ENCODE data around the gene ZMYND10.
"Not testable (repeated sequence)": the region's sequence is repeated elsewhere in the genome, so short reads cannot be mapped to it uniquely, and the experiment has no call there.

Gene ZMYND10

DNA sequence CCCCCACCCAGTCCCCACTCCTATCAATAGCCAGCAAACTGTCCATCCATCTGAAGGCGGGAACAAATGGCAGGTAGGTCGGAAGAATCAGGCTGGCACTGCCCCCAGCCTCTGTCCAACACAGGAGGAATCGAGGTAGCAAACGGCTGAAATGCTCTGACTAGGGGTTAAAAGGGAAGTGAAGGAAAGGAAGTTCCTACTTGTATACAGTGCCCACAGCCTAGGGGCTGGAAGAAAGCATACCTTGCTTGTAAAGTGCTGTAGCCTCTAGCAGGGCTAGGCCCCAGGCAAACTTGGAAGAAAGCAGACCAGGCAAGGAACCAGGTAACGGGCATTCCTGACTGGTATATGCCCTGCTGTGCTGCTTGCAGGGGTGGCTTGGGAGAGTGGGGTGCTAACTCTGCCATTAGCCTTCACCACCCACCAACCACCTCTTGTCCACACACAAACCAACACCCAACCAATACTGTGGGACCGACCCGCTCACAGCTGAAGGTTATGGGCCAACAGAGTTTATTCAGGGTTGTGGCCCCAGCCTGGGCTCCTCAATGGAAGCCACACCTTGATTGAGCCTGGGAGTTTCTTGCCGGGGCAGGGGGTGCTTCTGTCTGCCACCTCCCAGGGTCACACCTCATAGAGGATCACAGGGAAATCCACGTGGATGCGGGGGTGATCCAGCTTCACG is 19.9 kb downstream of the ZMYND10 start:
- no peak for DNase-seq (ENCODE audit: low read depth in 2 of 2)

DNA sequence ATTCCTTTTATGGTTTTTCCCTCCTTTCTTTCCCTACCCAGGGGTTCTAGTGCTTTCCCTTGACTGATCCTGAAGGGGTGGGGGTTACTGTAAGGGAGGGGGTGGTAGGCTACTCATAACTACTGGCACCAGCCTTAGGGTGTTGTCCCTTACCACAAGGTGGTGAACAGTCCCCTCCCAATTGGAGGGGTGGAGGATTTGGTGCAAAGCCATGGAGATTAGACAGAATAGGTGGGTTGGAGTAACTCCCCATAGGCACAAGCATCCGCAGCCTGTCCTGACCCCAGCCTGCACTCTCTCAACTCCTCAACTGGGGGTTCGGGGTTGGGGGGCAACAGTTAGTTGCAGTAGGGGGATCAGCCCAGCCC is 20.4 kb downstream of the ZMYND10 start:
- no peak for DNase-seq (ENCODE audit: low read depth in 2 of 2)

DNA sequence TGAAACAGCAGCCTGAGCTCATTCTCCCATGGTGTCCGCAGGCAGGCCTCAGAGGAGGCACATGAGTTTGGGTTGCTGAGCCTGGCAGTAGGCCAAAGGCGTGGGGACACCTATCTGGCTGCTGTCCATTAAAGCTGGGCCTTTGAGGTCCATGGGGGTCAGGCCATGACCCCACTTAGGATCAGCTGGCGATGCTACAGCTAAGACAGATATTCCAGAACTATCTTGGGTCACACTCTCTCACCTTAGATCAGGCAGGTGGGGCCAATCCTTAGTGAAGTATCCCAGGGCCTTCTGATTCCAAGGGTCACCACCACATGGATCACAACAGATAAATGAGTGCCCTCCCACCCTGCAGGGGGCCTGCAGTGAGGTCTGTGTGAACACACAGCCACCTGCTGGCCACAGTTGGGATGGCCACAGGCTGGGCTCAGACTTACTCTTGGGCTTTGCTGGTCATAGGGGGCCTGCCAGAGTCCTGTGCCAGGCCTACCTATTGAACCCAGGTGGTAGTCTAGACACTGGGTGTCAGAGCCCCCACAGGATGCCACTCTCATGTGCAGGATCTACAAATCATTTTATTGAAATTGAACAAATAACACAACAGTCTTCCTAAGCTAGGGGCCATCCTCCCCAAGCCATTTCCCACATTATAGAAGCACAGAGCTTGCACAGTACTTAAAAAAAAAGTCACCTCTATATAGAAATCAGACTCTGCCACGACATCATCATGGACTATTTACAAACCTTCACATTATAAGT is 21.0 kb downstream of the ZMYND10 start:
- DNase-seq (ENCODE audit: low read depth in 2 of 2) = peak in 1 of 2 donors; percentile 62

DNA sequence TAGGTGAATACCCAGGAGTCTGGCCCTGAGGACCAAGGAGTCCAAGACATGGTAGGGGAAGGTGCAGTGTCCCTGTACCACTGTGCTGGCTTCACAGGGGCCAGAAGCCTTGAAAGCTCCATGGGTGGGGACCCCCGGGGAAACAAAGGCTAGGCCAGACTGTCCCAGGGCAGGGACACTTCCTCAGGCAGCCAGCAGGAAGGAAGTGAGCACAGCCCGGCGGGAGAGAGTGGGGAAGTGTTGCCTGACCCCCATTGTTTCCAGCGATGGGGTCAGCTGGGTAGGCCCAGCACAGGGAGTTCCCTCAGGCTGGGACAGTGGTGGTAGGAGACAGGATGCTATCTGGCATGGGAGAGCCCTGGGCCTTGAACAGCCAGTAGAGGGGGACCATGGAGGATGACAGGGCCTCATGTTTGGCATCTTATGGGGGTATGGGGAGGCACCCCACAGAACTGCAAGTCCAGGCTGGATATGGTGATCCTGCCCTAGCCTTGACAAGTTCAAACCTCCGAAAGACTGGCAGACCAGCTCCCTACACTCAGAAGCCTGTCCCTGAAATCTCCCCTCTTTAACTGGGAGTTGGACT is 21.8 kb downstream of the ZMYND10 start:
- DNase-seq (ENCODE audit: low read depth in 2 of 2) = no peak

DNA sequence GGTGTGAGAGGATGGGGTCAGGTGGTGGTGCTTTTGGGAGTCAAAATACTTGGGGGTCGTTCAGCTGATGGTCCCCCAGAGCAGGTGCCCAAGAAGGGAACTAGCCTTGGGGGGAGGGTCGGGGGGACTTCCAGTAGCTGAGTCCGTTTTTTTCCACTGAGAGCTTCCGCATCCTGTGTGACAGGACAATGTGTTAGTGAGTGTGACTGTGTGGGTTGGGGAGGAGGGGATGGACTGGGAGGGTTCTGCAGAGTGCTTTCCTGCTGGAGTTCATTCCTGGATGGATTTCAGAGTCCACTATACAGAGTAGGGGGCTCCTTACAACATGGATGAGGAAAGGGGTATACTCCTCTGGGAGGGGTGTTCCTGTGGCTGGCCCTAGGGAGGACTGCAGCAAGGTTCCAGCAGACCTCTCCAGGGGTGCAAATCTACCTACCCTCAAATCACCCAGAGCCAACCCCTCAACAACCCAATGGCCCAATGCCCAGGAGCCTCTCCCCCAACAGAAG is 22.4 kb downstream of the ZMYND10 start:
- DNase-seq (ENCODE audit: low read depth in 2 of 2) = no peak

DNA sequence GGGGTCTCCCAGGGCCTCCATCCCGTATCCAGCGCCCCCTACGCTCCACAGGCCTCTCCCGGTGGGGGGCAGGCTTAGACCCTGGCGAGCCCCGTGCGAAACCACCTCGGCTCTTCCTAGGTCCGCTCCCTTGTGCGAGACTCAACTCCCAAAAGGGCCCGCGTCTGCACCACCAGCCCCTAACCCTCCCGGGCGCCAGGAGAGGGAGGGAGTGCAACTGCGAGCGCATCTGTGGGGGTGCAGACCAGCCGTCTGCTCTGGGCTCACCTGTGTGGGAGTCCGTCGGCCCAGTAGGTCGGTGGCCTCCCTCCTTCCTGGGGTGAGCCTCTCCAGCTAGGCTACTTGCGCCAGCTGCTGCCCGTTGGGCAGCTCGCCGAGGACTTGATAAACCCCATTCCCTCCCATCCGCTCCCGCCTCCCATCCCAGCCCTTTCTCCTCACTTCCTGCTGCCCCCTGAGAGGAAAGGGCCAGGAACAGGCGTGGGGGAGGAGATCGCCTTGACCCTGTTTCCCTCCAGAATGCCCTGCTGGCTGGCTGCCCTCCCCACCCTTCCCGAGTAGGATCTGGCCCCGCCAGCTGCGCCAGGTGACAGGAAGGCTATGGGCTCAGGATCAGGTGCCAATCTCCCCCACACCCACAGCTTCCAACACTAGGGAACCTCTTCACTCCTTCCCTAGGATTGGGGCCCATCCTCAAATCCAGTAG is 23.0 kb downstream of the ZMYND10 start, which contains the start of gene HYAL2:
Gene HYAL2 (minus strand): TSS at position 360 of the 706 bp plus-strand sequence. CDS start 2,256 bp downstream, outside the sequence.
- DNase-seq (ENCODE audit: low read depth in 2 of 2) = no peak

DNA sequence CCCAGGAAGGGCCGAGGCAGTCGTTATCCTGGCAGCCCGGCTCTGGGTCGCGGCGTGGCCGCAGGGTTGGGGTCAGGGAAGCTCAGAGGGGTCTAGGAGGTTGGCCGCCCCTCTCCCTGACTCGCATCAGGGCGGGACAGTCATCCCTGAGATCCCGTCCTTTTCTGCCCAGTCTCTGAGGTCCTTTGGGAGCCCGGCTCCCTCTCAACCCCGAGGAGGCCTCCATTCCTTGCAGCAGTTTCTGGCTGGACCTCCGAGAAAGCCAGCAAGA is 23.5 kb downstream of the ZMYND10 start:
- DNase-seq (ENCODE audit: low read depth in 2 of 2) = no peak

DNA sequence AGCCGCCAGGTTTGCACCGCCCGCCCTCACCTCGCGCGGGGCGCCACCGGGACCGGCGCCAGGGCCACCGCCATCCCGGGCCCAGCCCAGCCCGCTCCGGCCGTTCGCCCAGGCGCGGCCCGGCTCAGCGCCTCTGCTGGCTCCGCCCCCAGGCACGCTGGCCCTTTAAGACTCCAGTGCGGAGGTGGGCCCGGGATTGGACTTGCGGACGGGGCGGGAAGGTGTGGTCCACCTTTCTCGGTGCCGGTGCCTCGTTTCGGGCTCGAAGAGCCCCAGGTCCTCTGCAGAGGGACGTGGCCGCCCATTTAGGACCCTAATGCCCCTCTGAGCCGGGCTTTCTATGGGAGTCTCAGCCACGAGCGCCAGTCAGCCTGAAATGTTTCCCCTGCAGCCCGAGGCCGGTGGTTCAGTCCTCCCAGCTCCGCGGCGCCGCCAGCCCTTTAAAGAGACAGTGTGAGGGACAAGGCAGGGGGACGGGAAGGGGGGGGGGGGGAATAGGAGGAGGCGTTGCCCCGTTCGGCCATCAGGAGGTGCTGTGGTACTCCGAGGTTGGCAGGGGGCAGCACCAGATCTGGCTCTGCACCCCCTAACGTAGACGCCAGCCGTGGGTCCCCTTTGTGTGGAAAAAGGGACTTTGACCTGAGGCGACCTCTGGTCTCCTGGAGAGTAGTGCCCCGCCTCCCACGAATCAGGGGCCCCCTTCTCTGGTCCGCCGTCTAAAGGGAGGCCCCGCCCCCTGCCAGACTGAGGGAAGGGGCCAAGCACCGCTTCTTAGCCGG is 24.0 kb downstream of the ZMYND10 start:
- peak; percentile 68 to 75 for DNase-seq (ENCODE audit: low read depth in 2 of 2)

DNA sequence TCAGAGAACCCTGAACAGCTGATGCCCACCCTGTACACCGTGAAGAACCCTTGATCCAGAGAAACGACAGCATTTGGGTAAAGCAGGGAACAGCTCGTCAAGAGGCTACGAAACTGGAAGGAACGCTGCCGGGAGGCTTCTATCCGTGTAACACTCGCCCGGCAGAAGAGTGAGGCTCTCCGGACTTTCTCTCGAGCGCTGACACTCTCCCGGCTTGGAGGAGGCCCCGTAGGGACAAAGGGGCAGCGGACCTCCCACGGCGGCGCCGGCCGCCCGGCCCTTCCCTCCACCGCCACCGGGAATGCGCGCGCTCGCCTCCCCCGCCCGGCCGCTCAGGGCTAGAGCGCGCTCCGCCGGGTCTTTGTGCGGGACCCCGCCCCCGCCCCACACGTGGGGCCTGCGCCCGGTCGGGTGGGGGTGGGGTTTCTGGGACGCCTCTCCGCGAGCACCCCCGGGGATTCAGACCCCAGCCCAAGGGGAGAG is 24.6 kb downstream of the ZMYND10 start:
- peak; percentile 54 to 63 for DNase-seq (ENCODE audit: low read depth in 2 of 2)

DNA sequence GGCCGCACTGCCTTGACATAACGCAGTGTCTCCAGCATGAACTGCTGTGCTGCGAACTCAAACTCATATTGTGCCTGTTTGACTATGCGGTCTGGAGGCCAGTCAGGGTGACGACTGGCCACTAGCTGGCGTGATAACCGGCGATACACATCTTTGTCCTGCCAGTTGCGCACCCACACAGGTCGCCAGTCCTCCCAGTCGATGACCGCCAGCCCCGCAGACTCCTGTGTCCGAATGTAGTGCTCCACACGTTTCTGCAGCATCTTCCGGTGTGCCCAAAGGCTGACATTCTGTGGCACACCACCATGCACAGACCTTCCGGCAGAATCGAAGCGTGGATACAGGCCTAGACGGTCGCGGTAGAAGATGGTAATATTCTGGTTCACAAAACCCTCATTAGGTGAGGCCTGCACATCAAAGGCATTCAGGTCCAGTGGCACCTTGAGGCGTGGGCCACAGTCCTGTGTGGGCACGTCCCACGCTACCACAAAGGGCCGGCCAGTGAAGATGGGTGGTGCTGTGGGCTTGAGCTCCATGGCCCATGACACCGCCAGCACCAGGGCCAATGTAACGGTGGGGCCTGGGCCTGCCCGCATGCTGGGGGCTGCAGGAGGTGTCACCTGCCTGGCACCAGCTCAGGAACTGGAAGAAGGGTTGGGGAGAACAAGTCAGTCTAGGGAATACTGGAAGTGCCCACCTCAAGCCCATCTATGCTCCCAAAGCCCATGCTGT is 25.5 kb downstream of the ZMYND10 start:
- DNase-seq (ENCODE audit: low read depth in 2 of 2) = no peak

DNA sequence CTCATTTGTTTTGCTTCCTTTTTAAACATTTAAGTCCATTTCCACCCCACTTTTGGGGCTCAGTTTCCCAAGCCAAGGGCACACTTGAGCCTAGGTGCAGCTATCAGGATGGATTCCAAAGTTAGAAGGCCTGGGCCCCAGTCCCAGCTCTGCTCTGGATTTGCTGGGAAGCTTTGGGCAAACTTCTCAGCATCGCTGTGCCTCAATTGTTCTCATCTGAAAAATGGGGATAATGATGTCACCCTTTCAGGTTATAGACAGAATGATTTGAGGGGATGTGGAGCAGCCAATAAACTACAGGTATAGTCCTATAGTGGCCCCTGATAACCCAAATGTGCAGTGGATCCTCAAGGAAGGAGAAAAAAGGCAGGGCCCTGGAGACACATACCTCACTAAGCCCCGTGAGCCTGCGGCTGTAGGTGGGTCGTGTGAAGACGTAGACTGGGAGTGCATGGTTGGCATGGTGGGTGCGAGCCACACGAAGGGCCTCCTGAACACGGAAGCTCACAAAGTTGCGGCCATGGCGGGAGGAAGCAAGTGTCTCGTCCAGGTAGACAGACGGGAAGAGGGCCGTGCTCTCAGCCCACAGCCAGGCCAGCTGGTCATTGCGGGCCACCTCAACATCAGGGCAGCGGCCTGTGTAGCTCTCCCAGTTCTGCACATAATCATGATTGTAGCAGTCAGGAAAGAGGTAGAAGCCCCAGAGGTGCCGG is 26.2 kb downstream of the ZMYND10 start:
- no peak for DNase-seq (ENCODE audit: low read depth in 2 of 2)

DNA sequence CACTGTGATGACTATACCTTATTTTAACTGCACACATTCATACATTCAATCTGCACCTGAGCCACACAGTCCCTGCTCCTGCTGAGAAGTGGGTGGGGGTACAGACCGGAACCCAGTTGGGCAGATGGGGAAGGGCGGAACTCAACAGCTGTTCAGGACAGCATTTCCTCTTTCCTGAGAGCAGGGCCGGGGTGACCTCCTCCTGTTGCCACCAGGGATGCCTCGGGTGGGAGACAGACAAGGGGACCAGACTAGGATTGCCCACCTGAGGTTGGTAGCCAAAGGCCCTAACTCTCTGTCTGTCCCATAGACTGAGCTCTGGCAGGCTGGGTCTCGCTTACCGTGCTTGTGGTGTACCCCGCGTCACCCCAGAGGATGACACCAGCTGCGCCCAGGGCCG is 26.9 kb downstream of the ZMYND10 start:
- DNase-seq (ENCODE audit: low read depth in 2 of 2) = no peak

DNA sequence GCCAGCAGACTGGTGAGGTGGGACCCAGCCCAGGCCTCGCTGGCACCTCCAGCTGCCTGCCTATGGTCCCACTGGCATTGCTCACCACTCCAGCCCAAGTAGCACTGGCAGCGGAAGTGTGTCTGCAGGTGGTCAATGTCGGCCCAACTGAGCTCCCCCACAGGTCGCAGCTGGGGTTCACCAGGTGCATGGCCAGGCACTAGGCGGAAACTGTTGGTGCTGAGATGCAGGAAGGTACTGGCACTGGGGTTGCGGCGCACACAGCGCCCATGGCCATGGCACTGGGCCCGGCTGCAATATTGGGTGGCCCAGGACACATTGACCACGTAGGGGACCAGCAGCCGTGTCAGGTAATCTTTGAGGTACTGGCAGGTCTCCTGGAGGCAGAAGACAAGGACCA is 27.4 kb downstream of the ZMYND10 start:
- DNase-seq (ENCODE audit: low read depth in 2 of 2) = no peak

DNA sequence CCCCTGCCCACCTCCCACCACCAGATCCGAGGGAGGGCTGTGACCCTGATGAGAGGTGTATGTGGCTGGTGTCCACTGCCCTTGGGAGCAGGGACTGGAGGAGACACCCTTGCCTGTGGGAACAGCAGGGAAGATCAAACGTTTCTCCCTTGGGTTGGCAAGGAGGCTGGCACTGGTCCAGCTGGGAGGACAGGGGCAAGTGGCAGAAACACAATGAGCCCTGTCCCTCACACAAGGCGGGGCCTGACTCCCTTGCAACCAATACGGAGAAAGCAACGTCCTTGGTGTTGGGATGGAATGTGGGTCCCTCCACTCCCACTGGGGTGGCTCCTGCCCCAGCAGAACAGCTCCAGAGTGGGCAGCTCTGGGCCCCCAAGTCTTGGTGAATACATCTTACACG is 28.2 kb downstream of the ZMYND10 start:
- no peak for DNase-seq (ENCODE audit: low read depth in 2 of 2)

DNA sequence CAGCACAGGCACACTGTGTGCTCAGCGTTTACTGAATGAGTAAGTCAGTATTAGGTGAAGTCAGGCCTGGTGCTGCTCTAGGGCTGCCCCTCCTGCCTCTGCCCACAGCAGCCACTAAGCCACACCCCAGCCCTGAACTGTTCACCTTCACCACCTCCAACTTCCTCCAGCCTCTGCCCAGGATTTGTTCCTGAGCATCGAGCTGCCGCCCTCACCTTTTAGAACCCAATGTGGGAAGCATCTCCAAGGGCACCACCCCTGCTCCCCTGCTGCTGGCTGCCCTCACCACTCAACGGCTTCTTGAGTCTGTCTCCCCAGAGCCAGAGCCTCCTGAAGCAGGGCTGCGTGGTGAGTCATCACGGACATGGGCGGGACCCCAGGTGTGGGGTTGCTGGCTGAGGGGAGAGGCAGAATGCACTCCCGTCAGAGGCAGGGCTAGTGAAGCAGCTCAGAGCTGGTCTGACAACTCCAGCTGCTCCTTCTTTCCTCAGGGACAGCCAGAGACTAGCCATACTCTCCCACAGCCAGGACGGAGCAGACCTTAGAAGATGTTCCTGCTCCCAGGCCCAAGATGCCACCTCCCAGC is 28.8 kb downstream of the ZMYND10 start:
- DNase-seq (ENCODE audit: low read depth in 2 of 2) = peak in 1 of 2 donors; percentile 54

DNA sequence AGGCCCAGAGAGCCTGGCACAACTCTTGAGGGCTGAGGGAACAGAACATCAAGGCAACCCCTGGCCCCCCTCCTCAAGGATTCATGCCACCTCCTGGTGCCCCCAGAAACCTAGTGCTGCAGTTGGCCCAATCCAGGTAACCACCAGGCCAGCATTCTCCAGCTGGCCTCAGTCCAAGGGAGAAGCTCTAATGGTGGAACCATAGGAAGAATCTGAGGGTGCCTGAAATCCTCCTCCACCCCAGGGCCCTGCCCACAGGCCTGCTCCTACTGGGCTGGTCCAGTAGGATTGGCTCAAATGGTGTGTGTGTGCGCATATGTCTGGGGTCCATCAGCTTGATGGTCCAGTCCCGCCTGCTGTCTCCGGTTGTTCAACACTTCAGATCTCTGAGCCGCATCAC is 30.7 kb downstream of the ZMYND10 start:
- no peak for DNase-seq (ENCODE audit: low read depth in 2 of 2)

DNA sequence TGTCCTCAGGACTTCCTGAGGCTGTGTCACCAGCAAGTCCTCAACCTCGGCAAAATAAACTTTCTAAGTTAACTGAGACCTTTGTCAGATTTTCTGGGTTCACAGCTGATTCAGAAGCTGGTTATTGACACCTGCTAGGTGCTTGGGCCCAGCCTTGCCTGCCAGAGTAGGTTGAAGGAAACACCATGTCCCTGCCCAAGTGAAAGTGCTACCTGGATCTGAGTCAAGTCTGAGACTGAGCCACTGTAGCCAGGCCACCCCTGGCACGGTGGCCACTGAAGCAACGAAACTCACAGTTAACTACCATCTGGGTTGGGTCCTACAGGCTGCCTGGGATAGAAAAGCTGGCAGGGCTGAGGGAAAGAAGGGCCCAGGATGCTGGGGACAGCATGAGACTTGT is 31.2 kb downstream of the ZMYND10 start:
- no peak for DNase-seq (ENCODE audit: low read depth in 2 of 2)

DNA sequence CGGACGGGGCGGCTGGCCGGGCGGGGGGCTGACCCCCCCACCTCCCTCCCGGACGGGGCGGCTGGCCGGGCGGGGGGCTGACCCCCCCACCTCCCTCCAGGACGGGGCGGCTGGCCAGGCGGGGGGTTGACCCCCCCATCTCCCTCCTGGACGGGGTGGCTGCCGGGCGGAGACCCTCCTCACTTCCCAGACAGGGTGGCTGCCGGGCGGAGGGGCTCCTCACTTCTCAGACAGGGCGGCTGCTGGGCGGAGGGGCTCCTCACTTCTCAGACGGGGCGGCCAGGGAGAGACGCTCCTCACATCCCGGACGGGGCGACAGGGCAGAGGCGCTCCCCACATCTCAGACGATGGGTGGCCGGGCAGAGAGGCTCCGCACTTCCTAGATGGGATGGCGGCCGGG is 33.5 kb downstream of the ZMYND10 start:
- DNase-seq (ENCODE audit: low read depth in 2 of 2) = not testable (repeated sequence)

DNA sequence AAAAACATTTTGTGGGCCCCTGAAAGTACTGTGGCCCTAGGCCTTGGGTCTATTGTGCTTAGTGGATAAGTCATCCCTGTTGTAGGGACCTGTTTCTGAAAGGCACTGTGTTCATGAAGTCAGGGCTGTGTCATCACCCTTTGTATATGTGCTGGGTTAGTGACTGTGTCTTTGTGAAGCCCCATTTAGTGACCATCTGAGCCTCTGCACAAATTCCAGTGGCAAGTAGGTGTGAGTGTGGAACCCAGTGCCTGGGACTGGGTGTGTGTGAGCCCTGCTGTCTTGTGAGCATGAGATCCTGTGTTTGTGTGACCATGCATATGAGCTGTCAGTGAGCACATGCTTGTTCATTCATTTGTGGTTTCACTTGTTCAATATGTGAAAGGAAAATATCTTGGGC is 40.9 kb downstream of the ZMYND10 start:
- no peak for DNase-seq (ENCODE audit: low read depth in 2 of 2)

All from stimulated activated CD4-positive, alpha-beta T cell treated with anti-CD3 and anti-CD28 coated beads, Interleukin-1b, Interleukin-23, amount 100 ng/mL, for 4 hours (primary cell).